ENCODE data around the gene LRGUK. TPM values are rescaled to one million over a fixed set of nuclear protein-coding genes. Genes with fewer than 3 reads are reported as not detected.

LRGUK gene
- total RNA-seq, 4 donors from 2014 or later, result 0.10 TPM; not detected in 3

DNA sequence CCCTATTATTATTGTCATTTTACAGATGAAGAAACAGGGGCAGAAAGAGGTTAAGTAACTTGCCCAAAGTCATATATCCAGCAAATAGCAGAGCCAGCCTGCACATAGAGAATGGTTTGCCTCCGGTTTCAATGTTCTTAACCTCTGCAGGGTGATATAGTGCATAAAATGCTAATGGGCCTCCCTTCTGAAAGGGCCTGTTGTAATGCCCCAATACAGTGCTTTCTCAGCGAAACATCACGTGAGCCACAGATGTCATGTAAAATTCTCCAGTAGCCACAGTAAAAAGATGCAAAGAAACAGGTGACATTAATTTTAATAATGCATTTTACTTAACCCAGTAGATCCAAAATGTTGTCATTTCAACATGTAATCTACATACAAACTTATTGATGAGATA is 38.1 kb downstream of the LRGUK start:
- intact Hi-C loops (cut with DNase I; ENCODE audit: low total_unique reads) (no loop called here), in situ Hi-C loops (cut with MboI; ENCODE audit: low sequenced_read_pairs in 4 of 4) (no loop called here)
- Histone ChIP-seq H3K36me3 (no peaks in the 10 kb centered on the region), H3K4me3 (no peak overlapping the region), H3K4me1 (no peaks in the 10 kb centered on the region), H3K27ac (no peak overlapping the region), H3K27me3 (no peaks in the 10 kb centered on the region), H3K9me3 (no peaks in the 10 kb centered on the region)
- TF ChIP-seq, protein P1, sequence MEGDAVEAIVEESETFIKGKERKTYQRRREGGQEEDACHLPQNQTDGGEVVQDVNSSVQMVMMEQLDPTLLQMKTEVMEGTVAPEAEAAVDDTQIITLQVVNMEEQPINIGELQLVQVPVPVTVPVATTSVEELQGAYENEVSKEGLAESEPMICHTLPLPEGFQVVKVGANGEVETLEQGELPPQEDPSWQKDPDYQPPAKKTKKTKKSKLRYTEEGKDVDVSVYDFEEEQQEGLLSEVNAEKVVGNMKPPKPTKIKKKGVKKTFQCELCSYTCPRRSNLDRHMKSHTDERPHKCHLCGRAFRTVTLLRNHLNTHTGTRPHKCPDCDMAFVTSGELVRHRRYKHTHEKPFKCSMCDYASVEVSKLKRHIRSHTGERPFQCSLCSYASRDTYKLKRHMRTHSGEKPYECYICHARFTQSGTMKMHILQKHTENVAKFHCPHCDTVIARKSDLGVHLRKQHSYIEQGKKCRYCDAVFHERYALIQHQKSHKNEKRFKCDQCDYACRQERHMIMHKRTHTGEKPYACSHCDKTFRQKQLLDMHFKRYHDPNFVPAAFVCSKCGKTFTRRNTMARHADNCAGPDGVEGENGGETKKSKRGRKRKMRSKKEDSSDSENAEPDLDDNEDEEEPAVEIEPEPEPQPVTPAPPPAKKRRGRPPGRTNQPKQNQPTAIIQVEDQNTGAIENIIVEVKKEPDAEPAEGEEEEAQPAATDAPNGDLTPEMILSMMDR (IDR thresholded peaks at IDR 0.05 in 4 of 5, conservative IDR thresholded peaks at IDR 0.05 in 1 of 5), result no peak
- no peak for TF ChIP-seq POLR2A (IDR thresholded peaks at IDR 0.05)
- DNase-seq (no peak), ATAC-seq (no peak)

- no peak for DNase-seq
- no peaks in the 10 kb centered on the region for H3K9me3 ChIP-seq
- in situ Hi-C loops (cut with MboI; ENCODE audit: low sequenced_read_pairs in 4 of 4) (no loop called here), intact Hi-C loops (cut with DNase I; ENCODE audit: low total_unique reads) (no loop called here)
- H3K36me3 ChIP-seq, result no peaks in the 10 kb centered on the region
- no peak for TF ChIP-seq POLR2A (IDR thresholded peaks at IDR 0.05)
- TF ChIP-seq, protein P1 (IDR thresholded peaks at IDR 0.05 in 4 of 5, conservative IDR thresholded peaks at IDR 0.05 in 1 of 5), result no peak
- no peaks in the 10 kb centered on the region for H3K27me3 ChIP-seq
- no peak overlapping the region for H3K27ac ChIP-seq
- no peaks in the 10 kb centered on the region for H3K4me1 ChIP-seq
- no peak overlapping the region for H3K4me3 ChIP-seq
- no peak for ATAC-seq
Observed at GRCh38 chr7:134167250-134167649, 40.1 kb downstream of the LRGUK start.

GRCh38 chr7:134167841-134168240 is 40.7 kb downstream of the LRGUK start:
- intact Hi-C loops (cut with DNase I; ENCODE audit: low total_unique reads) (no loop called here), in situ Hi-C loops (cut with MboI; ENCODE audit: low sequenced_read_pairs in 4 of 4) (no loop called here)
- DNase-seq (no peak), ATAC-seq (no peak)
- H3K4me3 ChIP-seq, result no peak overlapping the region
- no peaks in the 10 kb centered on the region for H3K27me3 ChIP-seq
- no peaks in the 10 kb centered on the region for H3K9me3 ChIP-seq
- no peak for TF ChIP-seq POLR2A (IDR thresholded peaks at IDR 0.05)
- TF ChIP-seq, protein P1 (IDR thresholded peaks at IDR 0.05 in 4 of 5, conservative IDR thresholded peaks at IDR 0.05 in 1 of 5), result no peak
- no peak overlapping the region for H3K27ac ChIP-seq
- H3K4me1 ChIP-seq, result no peaks in the 10 kb centered on the region
- no peaks in the 10 kb centered on the region for H3K36me3 ChIP-seq

DNA sequence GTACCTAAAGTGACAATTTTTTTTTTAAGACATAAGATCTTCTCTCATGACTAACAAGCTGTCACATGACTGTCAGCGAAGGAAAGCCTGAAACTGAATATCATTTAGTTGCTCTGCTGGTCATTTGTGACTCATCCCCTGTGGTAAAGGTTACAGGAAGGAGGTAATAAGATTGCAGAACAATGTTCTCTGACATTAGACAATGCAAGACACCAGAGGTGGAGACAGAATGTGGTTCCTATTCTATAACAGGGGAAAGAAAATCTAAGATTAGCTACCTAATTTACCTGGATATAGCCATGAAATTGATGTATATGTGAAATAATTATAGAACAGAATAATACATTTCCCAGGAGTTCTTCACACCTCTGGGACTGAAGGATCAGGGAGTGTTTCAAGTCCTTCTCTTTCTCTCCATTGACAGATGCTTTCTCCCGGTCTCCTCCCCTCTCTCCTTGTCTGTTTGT is 47.7 kb downstream of the LRGUK start:
- Histone ChIP-seq H3K27me3 (no peaks in the 10 kb centered on the region), H3K9me3 (no peaks in the 10 kb centered on the region), H3K27ac (no peak overlapping the region), H3K4me3 (no peak overlapping the region), H3K4me1 (peaks cover 0 to 6% of the 10 kb centered on the region in 2 donors), H3K36me3 (no peaks in the 10 kb centered on the region)
- TF ChIP-seq POLR2A (IDR thresholded peaks at IDR 0.05), result no peak
- TF ChIP-seq, protein P1 (IDR thresholded peaks at IDR 0.05 in 4 of 5, conservative IDR thresholded peaks at IDR 0.05 in 1 of 5), result no peak
- DNase-seq (no peak), ATAC-seq (peak in 1 of 2 donors; percentile 96)
- in situ Hi-C loops (cut with MboI; ENCODE audit: low sequenced_read_pairs in 4 of 4) (no loop called here), intact Hi-C loops (cut with DNase I; ENCODE audit: low total_unique reads) (no loop called here)
